PC-9 (cell line): ENCODE data around the gene CNGA4. TPM values are rescaled to one million over a fixed set of nuclear protein-coding genes. Genes with fewer than 3 reads are reported as not detected.

Experiments
- Bru-seq: library from RNA; stranded (reverse); fragments of 400-500 nt; gene quantifications from one replicate; lab custom pipeline; 2021; lab: Mats Ljungman, UMichigan
- BruChase-seq, 2 experiments: library from RNA; stranded (reverse); fragments of 400-500 nt; gene quantifications; one replicate each; lab custom pipeline; 2021; lab: Mats Ljungman, UMichigan
- BruUV-seq: library from RNA; stranded (reverse); fragments of 400-500 nt; replicated peaks from 2 replicates; lab custom pipeline; 2021; lab: Mats Ljungman, UMichigan
- CTCF ChIA-PET: fragments of 300-600 bp; sonication (Branson Sonifier 250); formaldehyde crosslinking; loops from one replicate; lab custom pipeline; 2022; ENCODE audit warnings: antibody characterized with exemption; lab: Charles Lee
- POLR2A ChIA-PET: fragments of 300-600 bp; sonication (Branson Sonifier 250); formaldehyde crosslinking; loops from one replicate; lab custom pipeline; 2022; ENCODE audit warnings: antibody characterized with exemption; ENCODE audit not compliant: unreplicated experiment; lab: Charles Lee
- DNase-seq, 2 experiments: peaks; one replicate each; pipeline versions ENCODE4 v3.0.0 to v3.0.0-alpha.2; 2015 to 2022; ENCODE audit warnings: mixed read lengths in 1 of 2
- H2AFZ ChIP-seq: fragments of 200-600 bp; sonication (generic); 2 replicates; pipeline ENCODE4 v1.8.1; 2017; ENCODE audit warnings: antibody characterized with exemption
- H3F3A ChIP-seq: fragments of 200-600 bp; sonication (generic); 2 replicates; pipeline ENCODE4 v1.8.1; 2017; ENCODE audit warnings: antibody characterized with exemption, mild to moderate bottlenecking, low read depth; ENCODE audit not compliant: insufficient read depth
- H3K27ac ChIP-seq: fragments of 200-600 bp; sonication (generic); 2 replicates; pipeline ENCODE4 v1.6.1; 2016; ENCODE audit warnings: mixed run types
- H3K27me3 ChIP-seq: fragments of 200-600 bp; sonication (generic); 2 replicates; pipeline ENCODE4 v1.6.1; 2016; ENCODE audit warnings: low read depth, mixed run types; ENCODE audit not compliant: insufficient read depth
- H3K36me3 ChIP-seq: fragments of 200-600 bp; sonication (generic); 2 replicates; pipeline ENCODE4 v1.6.1; 2016; ENCODE audit warnings: low read depth, mixed run types
- H3K4me1 ChIP-seq: fragments of 200-600 bp; sonication (generic); replicated peaks from 2 replicates; pipeline ENCODE4 v1.6.1; 2016; ENCODE audit warnings: mixed run types; ENCODE audit not compliant: insufficient read depth
- H3K4me2 ChIP-seq: fragments of 200-600 bp; sonication (generic); 2 replicates; pipeline ENCODE4 v1.6.1; 2017; ENCODE audit warnings: mixed run types
- H3K4me3 ChIP-seq: fragments of 200-600 bp; sonication (generic); 2 replicates; pipeline ENCODE4 v1.6.1; 2016; ENCODE audit warnings: mixed run types
- H3K79me2 ChIP-seq: fragments of 200-600 bp; sonication (generic); 2 replicates; pipeline ENCODE4 v1.6.1; 2017; ENCODE audit warnings: low read depth, mixed run types
- H3K9me2 ChIP-seq: fragments of 200-600 bp; sonication (generic); 2 replicates; pipeline ENCODE4 v1.8.1; 2017; ENCODE audit warnings: mild to moderate bottlenecking; ENCODE audit not compliant: insufficient read depth
- H3K9me3 ChIP-seq: fragments of 200-600 bp; sonication (generic); 2 replicates; pipeline ENCODE4 v1.8.1; 2016; ENCODE audit warnings: low read depth; ENCODE audit not compliant: insufficient read depth
- H4K20me1 ChIP-seq: fragments of 200-600 bp; sonication (generic); 2 replicates; pipeline ENCODE4 v1.8.1; 2017; ENCODE audit not compliant: insufficient read depth
- CTCF ChIP-seq: fragments of 200-600 bp; sonication (generic); conservative IDR thresholded peaks from 2 replicates; pipeline ENCODE4 v1.6.1; 2017; ENCODE audit warnings: mixed run types, antibody characterized with exemption, mild to moderate bottlenecking, moderate library complexity
- EZH2 ChIP-seq: fragments of 200-600 bp; sonication (generic); IDR thresholded peaks from 2 replicates; pipeline ENCODE4 v1.8.0; 2017; ENCODE audit warnings: antibody characterized with exemption, low read depth
- intact Hi-C: fragments of 100-400 bp; cut with micrococcal nuclease; formaldehyde crosslinking; loops from one replicate; pipeline ENCODE4 v1.10.0; 2022; ENCODE audit not compliant: unreplicated experiment
- long read RNA-seq: library from polyadenylated mRNA; stranded (forward); transcript quantifications from one replicate; pipeline ENCODE4 v2.0.0, GENCODE V29; 2022
- total RNA-seq: library from RNA; stranded (reverse); gene quantifications from 2 replicates; pipeline ENCODE4 v1.2.3, GENCODE V29; 2021

The CNGA4 gene, protein sequence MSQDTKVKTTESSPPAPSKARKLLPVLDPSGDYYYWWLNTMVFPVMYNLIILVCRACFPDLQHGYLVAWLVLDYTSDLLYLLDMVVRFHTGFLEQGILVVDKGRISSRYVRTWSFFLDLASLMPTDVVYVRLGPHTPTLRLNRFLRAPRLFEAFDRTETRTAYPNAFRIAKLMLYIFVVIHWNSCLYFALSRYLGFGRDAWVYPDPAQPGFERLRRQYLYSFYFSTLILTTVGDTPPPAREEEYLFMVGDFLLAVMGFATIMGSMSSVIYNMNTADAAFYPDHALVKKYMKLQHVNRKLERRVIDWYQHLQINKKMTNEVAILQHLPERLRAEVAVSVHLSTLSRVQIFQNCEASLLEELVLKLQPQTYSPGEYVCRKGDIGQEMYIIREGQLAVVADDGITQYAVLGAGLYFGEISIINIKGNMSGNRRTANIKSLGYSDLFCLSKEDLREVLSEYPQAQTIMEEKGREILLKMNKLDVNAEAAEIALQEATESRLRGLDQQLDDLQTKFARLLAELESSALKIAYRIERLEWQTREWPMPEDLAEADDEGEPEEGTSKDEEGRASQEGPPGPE
- 0.20 TPM in 1 of 2 replicates, not detected in the other for total RNA-seq
- Bru-seq, nascent RNA, result percentile 16 among the genes with signal in this experiment
- percentile 17 among the genes with signal in this experiment for BruChase-seq, experiment 1, labeled RNA remaining after a 2-hour chase
- percentile 17 among the genes with signal in this experiment for BruChase-seq, experiment 2, labeled RNA remaining after a 6-hour chase
- long read RNA-seq, result 0 reads

DNA sequence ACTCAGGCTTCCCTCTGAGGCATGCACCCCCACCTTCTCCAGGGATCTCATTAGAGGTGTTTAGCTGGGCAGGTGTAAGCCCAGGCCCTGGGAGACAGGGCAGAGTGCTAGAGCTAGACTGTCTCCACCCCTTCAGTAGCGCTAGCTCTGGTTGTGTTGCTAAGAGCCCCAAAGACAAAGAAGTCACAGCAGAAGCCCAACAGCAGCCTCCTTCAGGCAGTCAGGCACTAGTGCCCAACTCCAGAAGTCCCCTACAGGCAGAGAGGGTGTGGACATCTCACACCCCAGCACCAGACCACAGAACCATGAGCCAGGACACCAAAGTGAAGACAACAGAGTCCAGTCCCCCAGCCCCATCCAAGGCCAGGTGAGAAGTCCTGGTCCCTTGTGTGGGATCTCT, at the start of gene CNGA4:
CNGA4 (plus strand) TSS at position 188 of the 400 bp plus-strand sequence; CDS start at position 306, 118 bp downstream.
- Histone ChIP-seq H3K79me2 (peaks cover 3% of the 10 kb centered on the region), H3K27me3 (no peaks in the 10 kb centered on the region), H3F3A (peaks cover 6% of the 10 kb centered on the region; the same call in 1 of the 2 replicates), H3K4me1 (no peaks in the 10 kb centered on the region), H3K27ac (no peak within 1 kb of the TSS), H3K9me3 (no peaks in the 10 kb centered on the region), H3K36me3 (no peaks in the 10 kb centered on the region), H3K4me2 (no peak within 1 kb of the TSS), H2AFZ (no peak within 1 kb of the TSS), H4K20me1 (no peaks in the 10 kb centered on the region), H3K9me2 (no peaks in the 10 kb centered on the region), H3K4me3 (no peak within 1 kb of the TSS)
- CTCF ChIA-PET, result no interaction called here
- intact Hi-C loops, result no loop called here
- no peak for DNase-seq
- no TSS peak for BruUV-seq
- TF ChIP-seq EZH2 (no peak), CTCF (no peak)
- POLR2A ChIA-PET, result no interaction called here

DNA sequence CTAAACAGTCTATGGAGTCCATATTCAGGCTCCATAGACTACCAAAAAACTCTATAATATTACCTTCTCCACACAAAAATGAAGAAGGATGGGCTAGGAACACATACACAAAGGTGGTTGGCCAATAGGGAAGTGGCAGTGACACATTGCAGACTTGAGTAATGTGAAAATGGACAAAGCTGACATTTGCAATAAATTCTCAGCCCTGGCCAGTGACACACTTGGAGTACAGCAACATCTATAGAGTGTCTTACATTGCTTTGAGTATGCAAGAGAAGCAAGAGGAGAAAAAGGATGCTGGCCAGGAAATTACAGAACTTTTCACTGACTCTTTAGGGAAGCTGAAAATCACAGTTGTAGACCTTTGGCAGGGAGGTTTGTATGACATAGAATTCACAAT, 47.1 kb upstream of the CNGA4 start:
- CTCF ChIA-PET, result no interaction called here
- no peaks in the 10 kb centered on the region for H3F3A ChIP-seq
- H3K9me3 ChIP-seq, result no peaks in the 10 kb centered on the region
- intact Hi-C loops, result no loop called here
- no peaks in the 10 kb centered on the region for H3K36me3 ChIP-seq
- BruUV-seq, result no TSS peak
- H2AFZ ChIP-seq, result no peak overlapping the region
- no peaks in the 10 kb centered on the region for H3K27me3 ChIP-seq
- no peaks in the 10 kb centered on the region for H3K79me2 ChIP-seq
- TF ChIP-seq CTCF, result no peak
- H4K20me1 ChIP-seq, result no peaks in the 10 kb centered on the region
- no peak overlapping the region for H3K27ac ChIP-seq
- H3K9me2 ChIP-seq, result no peaks in the 10 kb centered on the region
- no peak overlapping the region for H3K4me3 ChIP-seq
- DNase-seq, result no peak
- no peaks in the 10 kb centered on the region for H3K4me1 ChIP-seq
- no peak overlapping the region for H3K4me2 ChIP-seq
- POLR2A ChIA-PET, result interaction anchor here (0.6 kb wide), 1 partner anchor 41 kb away, joined by 4 read pairs; no protein-coding TSS in a partner anchor

- no peak overlapping the region for H3K4me3 ChIP-seq
- H4K20me1 ChIP-seq, result no peaks in the 10 kb centered on the region
- CTCF ChIA-PET, result no interaction called here
- no peaks in the 10 kb centered on the region for H3K9me3 ChIP-seq
- no peaks in the 10 kb centered on the region for H3K36me3 ChIP-seq
- no peaks in the 10 kb centered on the region for H3F3A ChIP-seq
- no peaks in the 10 kb centered on the region for H3K79me2 ChIP-seq
- no peaks in the 10 kb centered on the region for H3K4me1 ChIP-seq
- no peak for DNase-seq
- POLR2A ChIA-PET, result no interaction called here
- H2AFZ ChIP-seq, result no peak overlapping the region
- BruUV-seq, result no TSS peak
- no peak overlapping the region for H3K4me2 ChIP-seq
- no peak for TF ChIP-seq CTCF
- no peak for TF ChIP-seq EZH2
- intact Hi-C loops, result no loop called here
- no peaks in the 10 kb centered on the region for H3K9me2 ChIP-seq
- no peak overlapping the region for H3K27ac ChIP-seq
- H3K27me3 ChIP-seq, result no peaks in the 10 kb centered on the region
Measured at GRCh38 chr11:6194065-6194581, 44.8 kb upstream of the CNGA4 start.
